ENCODE data around the gene OLFM3.

The OLFM3 gene

GRCh38 chr1:101843160-101843559 is 153.6 kb downstream of the OLFM3 start:
- no peak for DNase-seq

GRCh38 chr1:101841824-101842223 is 154.9 kb downstream of the OLFM3 start:
- no peak for DNase-seq

- no peak for DNase-seq
These were observed 160.7 kb downstream of the OLFM3 start for GRCh38 chr1:101835988-101836387.

GRCh38 chr1:101833312-101833711 is 163.4 kb downstream of the OLFM3 start:
- DNase-seq: no peak

- DNase-seq: no peak
These were observed 170.3 kb downstream of the OLFM3 start for GRCh38 chr1:101826416-101826815.

GRCh38 chr1:101820071-101820470 is 176.7 kb downstream of the OLFM3 start:
- peak; percentile 1 for DNase-seq

- DNase-seq: no peak
These were observed 180.5 kb downstream of the OLFM3 start for GRCh38 chr1:101816262-101816661.

- no peak for DNase-seq
These were observed 198.3 kb downstream of the OLFM3 start for GRCh38 chr1:101798417-101798816.

GRCh38 chr1:101797722-101798121 is 199.0 kb downstream of the OLFM3 start:
- no peak for DNase-seq

GRCh38 chr1:101781201-101781831 is 215.4 kb downstream of the OLFM3 start:
- DNase-seq: no peak

- peak; percentile 11 for DNase-seq
These were observed 227.2 kb downstream of the OLFM3 start for GRCh38 chr1:101769520-101769919.

- DNase-seq: no peak
These were observed 238.7 kb downstream of the OLFM3 start for GRCh38 chr1:101757985-101758384.

GRCh38 chr1:101756411-101756810 is 240.3 kb downstream of the OLFM3 start:
- no peak for DNase-seq

Data from activated CD4-positive, alpha-beta T cell treated with anti-CD3 and anti-CD28 coated beads, Interleukin-2, Interleukin-6, amounts not matched to agents 100 ng/mL and 50 ng/mL, durations not matched to agents 16 hours and 8 hours (primary cell).